ENCODE data around the gene MAP4K4. TPM values are rescaled to one million over a fixed set of nuclear protein-coding genes. Genes with fewer than 3 reads are reported as not detected.

The MAP4K4 gene
- total and polyA plus RNA-seq, 8 donors: 80.2 to 143 (median 129) TPM

GRCh38 chr2:101736233-101736632 is 38.7 kb downstream of the MAP4K4 start:
- Histone ChIP-seq H3K4me3 (no peak overlapping the region), H3K36me3 (no peaks in the 10 kb centered on the region), H3K27me3 (no peaks in the 10 kb centered on the region), H3K4me1 (peaks cover 12 to 86% of the 10 kb centered on the region in 2 donors), H3K9me3 (no peaks in the 10 kb centered on the region), H3K27ac (peak overlapping the region in 1 of 2 donors; percentile 59)
- ATAC-seq (peak; percentile 11), DNase-seq (no peak)
- no peak for TF ChIP-seq CTCF (IDR thresholded peaks at IDR 0.05)
- intact Hi-C loops (cut with DNase I): no loop called here

DNA sequence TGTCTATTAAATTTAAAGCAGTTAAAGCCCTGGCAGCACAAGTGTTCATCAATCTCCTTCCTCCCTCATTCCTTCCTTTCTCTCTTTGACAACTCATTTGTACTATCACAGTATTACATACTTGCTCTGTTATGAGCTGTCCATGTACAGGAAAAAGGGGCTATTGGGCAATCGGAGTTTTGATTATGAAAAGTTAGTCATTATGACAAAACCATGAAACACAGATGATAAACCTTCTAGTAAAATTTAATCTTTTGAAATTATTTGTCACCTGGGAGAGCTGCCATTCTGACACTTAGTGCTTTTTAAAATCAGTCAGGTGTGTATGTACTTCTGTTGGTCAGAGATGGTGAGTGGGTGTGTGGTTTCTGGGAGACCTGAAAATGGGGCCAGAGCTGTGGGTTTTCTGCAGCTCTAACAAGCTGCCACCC is 39.4 kb downstream of the MAP4K4 start:
- intact Hi-C loops (cut with DNase I): no loop called here
- TF ChIP-seq CTCF (IDR thresholded peaks at IDR 0.05): no peak
- peak overlapping the region in 1 of 2 donors; percentile 59 for H3K27ac ChIP-seq
- DNase-seq (peak in 1 of 4 donors; percentile 46), ATAC-seq (peak; percentile 62)
- H3K36me3 ChIP-seq: no peaks in the 10 kb centered on the region
- H3K9me3 ChIP-seq: no peaks in the 10 kb centered on the region
- peaks cover 18 to 86% of the 10 kb centered on the region in 2 donors for H3K4me1 ChIP-seq
- no peak overlapping the region for H3K4me3 ChIP-seq
- no peaks in the 10 kb centered on the region for H3K27me3 ChIP-seq

DNA sequence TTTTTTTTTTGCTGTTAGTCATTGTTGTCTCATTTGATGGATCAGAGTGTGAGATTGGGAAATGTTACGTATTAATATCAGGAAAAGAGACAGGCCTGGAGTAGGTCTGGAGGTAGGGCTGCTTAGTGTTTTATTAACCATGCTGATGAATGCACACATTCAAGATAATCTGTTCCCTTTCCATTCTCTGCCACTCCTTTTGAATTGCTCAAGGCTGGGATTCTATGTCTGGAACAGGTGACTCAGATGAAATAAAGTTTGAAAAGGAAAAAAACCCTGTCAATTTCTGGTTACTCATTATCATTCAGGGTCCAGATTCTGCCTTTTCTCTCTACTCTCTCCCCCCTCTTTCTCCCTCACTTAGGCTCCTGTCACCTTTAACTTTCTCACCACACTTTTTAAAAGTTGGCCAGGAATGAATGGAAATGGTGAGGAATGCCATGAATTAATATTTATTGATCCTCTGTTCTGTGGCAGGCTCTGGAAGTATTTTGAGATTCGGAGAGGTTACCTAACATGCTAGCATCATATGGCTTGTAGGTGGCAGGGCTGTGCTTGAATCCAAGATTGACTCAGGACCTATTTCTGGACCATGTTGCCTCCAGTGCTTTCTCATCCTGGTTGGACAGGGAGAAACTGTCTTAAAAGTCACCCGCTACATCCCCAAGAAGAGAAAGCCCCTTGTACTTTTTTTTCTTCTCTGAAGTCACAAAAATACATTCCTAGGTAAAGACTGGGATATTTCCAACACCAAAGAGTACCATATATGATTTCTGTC is 40.2 kb downstream of the MAP4K4 start:
- Histone ChIP-seq H3K27ac (peak overlapping the region in 1 of 2 donors; percentile 59), H3K4me3 (no peak overlapping the region), H3K9me3 (no peaks in the 10 kb centered on the region), H3K4me1 (peaks cover 25 to 86% of the 10 kb centered on the region in 2 donors), H3K36me3 (no peaks in the 10 kb centered on the region), H3K27me3 (no peaks in the 10 kb centered on the region)
- no peak for DNase-seq
- TF ChIP-seq CTCF (IDR thresholded peaks at IDR 0.05): no peak
- ATAC-seq: no peak
- intact Hi-C loops (cut with DNase I): no loop called here

GRCh38 chr2:101738649-101739048 is 41.1 kb downstream of the MAP4K4 start:
- Histone ChIP-seq H3K27ac (no peak overlapping the region), H3K4me1 (peaks cover 26 to 86% of the 10 kb centered on the region in 2 donors), H3K36me3 (no peaks in the 10 kb centered on the region), H3K9me3 (no peaks in the 10 kb centered on the region), H3K27me3 (no peaks in the 10 kb centered on the region), H3K4me3 (no peak overlapping the region)
- intact Hi-C loops (cut with DNase I): no loop called here
- ATAC-seq (no peak), DNase-seq (no peak)
- TF ChIP-seq CTCF (IDR thresholded peaks at IDR 0.05): no peak

GRCh38 chr2:101740555-101740964 is 43.1 kb downstream of the MAP4K4 start:
- TF ChIP-seq CTCF (IDR thresholded peaks at IDR 0.05): no peak
- no peaks in the 10 kb centered on the region for H3K27me3 ChIP-seq
- intact Hi-C loops (cut with DNase I): no loop called here
- DNase-seq (no peak), ATAC-seq (no peak)
- H3K4me1 ChIP-seq: peaks cover 26 to 78% of the 10 kb centered on the region in 2 donors
- H3K9me3 ChIP-seq: no peaks in the 10 kb centered on the region
- H3K27ac ChIP-seq: peak overlapping the region in 1 of 2 donors; percentile 56
- no peak overlapping the region for H3K4me3 ChIP-seq
- no peaks in the 10 kb centered on the region for H3K36me3 ChIP-seq

Measured in left lung (tissue), 10 donors.